OCI-LY1 (cell line): ENCODE results near the gene APC2.

Experiments used
- EZH2 ChIP-seq: fragments of 200-600 bp; sonication (generic), shearing (Covaris generic); IDR thresholded peaks from 2 replicates; pipeline ENCODE4 v1.8.0; 2017; ENCODE audit warnings: borderline replicate concordance, mixed run types, mild to moderate bottlenecking, antibody characterized with exemption, low read length, moderate library complexity, mixed read lengths
- TF ChIP-seq, protein P1 (sequence below): fragments of 200-600 bp; sonication (generic), shearing (Covaris generic); IDR thresholded peaks from 2 replicates; pipeline ENCODE4 v1.5.1; 2017; ENCODE audit warnings: mild to moderate bottlenecking, antibody characterized with exemption, low read length, moderate library complexity, mixed read lengths

DNA sequence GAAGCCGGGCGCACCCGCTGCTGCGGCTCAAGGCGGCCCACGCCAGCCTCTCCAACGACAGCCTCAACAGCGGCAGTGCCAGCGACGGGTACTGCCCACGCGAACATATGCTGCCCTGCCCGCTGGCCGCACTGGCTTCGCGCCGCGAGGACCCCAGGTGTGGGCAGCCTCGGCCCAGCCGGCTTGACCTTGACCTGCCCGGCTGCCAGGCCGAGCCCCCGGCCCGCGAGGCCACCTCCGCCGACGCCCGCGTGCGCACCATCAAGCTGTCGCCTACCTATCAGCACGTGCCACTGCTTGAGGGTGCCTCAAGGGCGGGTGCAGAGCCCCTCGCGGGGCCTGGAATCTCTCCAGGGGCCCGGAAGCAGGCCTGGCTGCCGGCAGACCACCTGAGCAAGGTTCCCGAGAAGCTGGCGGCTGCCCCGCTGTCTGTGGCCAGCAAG, 16.1 kb downstream of the APC2 start:
- TF ChIP-seq, protein P1, sequence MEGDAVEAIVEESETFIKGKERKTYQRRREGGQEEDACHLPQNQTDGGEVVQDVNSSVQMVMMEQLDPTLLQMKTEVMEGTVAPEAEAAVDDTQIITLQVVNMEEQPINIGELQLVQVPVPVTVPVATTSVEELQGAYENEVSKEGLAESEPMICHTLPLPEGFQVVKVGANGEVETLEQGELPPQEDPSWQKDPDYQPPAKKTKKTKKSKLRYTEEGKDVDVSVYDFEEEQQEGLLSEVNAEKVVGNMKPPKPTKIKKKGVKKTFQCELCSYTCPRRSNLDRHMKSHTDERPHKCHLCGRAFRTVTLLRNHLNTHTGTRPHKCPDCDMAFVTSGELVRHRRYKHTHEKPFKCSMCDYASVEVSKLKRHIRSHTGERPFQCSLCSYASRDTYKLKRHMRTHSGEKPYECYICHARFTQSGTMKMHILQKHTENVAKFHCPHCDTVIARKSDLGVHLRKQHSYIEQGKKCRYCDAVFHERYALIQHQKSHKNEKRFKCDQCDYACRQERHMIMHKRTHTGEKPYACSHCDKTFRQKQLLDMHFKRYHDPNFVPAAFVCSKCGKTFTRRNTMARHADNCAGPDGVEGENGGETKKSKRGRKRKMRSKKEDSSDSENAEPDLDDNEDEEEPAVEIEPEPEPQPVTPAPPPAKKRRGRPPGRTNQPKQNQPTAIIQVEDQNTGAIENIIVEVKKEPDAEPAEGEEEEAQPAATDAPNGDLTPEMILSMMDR: no peak
- no peak for TF ChIP-seq EZH2
